Breast epithelium (tissue), 4 donors: ENCODE measurements around the gene PLD5. TPM values are rescaled to one million over a fixed set of nuclear protein-coding genes. Genes with fewer than 3 reads are reported as not detected.
"Not testable (repeated sequence)": the region's sequence is repeated elsewhere in the genome, so short reads cannot be mapped to it uniquely, and the experiment has no call there.

Source experiments
- DNase-seq, 2 donors: peaks; one replicate each; pipeline ENCODE4 v3.0.0-alpha.2; 2019; ENCODE audit warnings: low spot score in 2 of 2
- H3K27ac ChIP-seq, 2 donors: fragments of 200-600 bp; sonication (generic) in 1 of 2; one replicate each; pipeline ENCODE4 v1.5.1; 2016 to 2019; ENCODE audit warnings: mild to moderate bottlenecking in 1 of 2
- H3K27me3 ChIP-seq, 2 donors: fragments of 200-600 bp; sonication (generic) in 1 of 2; one replicate each; pipeline versions ENCODE4 v1.5.1 to v1.6.0; 2017 to 2019; ENCODE audit warnings: control low read depth in 1 of 2, mild to moderate bottlenecking in 1 of 2
- H3K36me3 ChIP-seq: fragments of 200-600 bp; one replicate; pipeline ENCODE4 v1.5.1; 2019
- H3K4me1 ChIP-seq, 2 donors: fragments of 200-600 bp; sonication (generic); one replicate each; pipeline ENCODE4 v1.5.1; 2016 to 2019; ENCODE audit warnings: control low read depth in 1 of 2
- H3K4me3 ChIP-seq, 3 donors: fragments of 200-600 bp; sonication (generic); 1 replicate in 2 of 3; 2 replicates in 1 of 3; pipeline ENCODE4 v1.5.1; 2016 to 2019; ENCODE audit warnings: mild to moderate bottlenecking in 3 of 3, moderate library complexity in 2 of 3
- H3K9me3 ChIP-seq, 2 donors: fragments of 200-600 bp; sonication (generic) in 1 of 2; one replicate each; pipeline ENCODE4 v1.5.1; 2016 to 2019; ENCODE audit warnings: control low read depth in 1 of 2
- CTCF ChIP-seq, 3 donors: fragments of 450-650 bp; IDR thresholded peaks; one replicate each; pipeline ENCODE4 v1.5.1; 2016 to 2017; ENCODE audit warnings: antibody characterized with exemption in 3 of 3, mild to moderate bottlenecking in 3 of 3, moderate library complexity in 3 of 3
- POLR2A ChIP-seq: fragments of 450-650 bp; IDR thresholded peaks from one replicate; pipeline ENCODE4 v1.6.1; 2016; ENCODE audit warnings: antibody characterized with exemption, mild to moderate bottlenecking, moderate library complexity
- POLR2AphosphoS5 ChIP-seq, 3 donors: sonication (generic); formaldehyde crosslinking; IDR thresholded peaks; one replicate each; pipeline ENCODE4 v1.6.1; 2017; ENCODE audit warnings: antibody characterized with exemption in 3 of 3
- intact Hi-C: fragments of 100-400 bp; cut with DNase I; formaldehyde crosslinking; loops from one replicate; pipeline ENCODE4 v1.15.1; 2023; ENCODE audit warnings: low total_unique reads
- total RNA-seq, 3 donors: library from RNA; depleted of rRNA; stranded (reverse); fragments of >200 nt; gene quantifications; one replicate each; pipeline ENCODE4 v1.1.0, GENCODE V29; 2016

The PLD5 gene
- total RNA-seq, 3 donors from 2014 or later, result 0.32 to 0.98 (median 0.44) TPM

GRCh38 chr1:242187171-242187570 is 337.3 kb downstream of the PLD5 start:
- H3K27me3 ChIP-seq, result no peaks in the 10 kb centered on the region
- H3K4me1 ChIP-seq, result no peaks in the 10 kb centered on the region
- no peaks in the 10 kb centered on the region for H3K36me3 ChIP-seq
- no peak overlapping the region for H3K27ac ChIP-seq
- TF ChIP-seq POLR2AphosphoS5 (IDR thresholded peaks at IDR 0.05) (no peak), CTCF (IDR thresholded peaks at IDR 0.05) (no peak), POLR2A (no peak)
- H3K9me3 ChIP-seq, result no peaks in the 10 kb centered on the region
- DNase-seq, result no peak
- H3K4me3 ChIP-seq, result no peak overlapping the region
- intact Hi-C loops, result no loop called here

- no peaks in the 10 kb centered on the region for H3K4me1 ChIP-seq
- TF ChIP-seq POLR2A (no peak), POLR2AphosphoS5 (IDR thresholded peaks at IDR 0.05) (no peak), CTCF (IDR thresholded peaks at IDR 0.05) (no peak)
- H3K36me3 ChIP-seq, result no peaks in the 10 kb centered on the region
- H3K4me3 ChIP-seq, result no peak overlapping the region
- no peaks in the 10 kb centered on the region for H3K27me3 ChIP-seq
- H3K27ac ChIP-seq, result no peak overlapping the region
- H3K9me3 ChIP-seq, result no peaks in the 10 kb centered on the region
- intact Hi-C loops, result no loop called here
- DNase-seq, result no peak
Observed at GRCh38 chr1:242185731-242186130, 338.8 kb downstream of the PLD5 start.

- Histone ChIP-seq H3K9me3 (no peaks in the 10 kb centered on the region), H3K4me1 (no peaks in the 10 kb centered on the region), H3K4me3 (no peak overlapping the region), H3K36me3 (no peaks in the 10 kb centered on the region), H3K27me3 (no peaks in the 10 kb centered on the region), H3K27ac (no peak overlapping the region)
- intact Hi-C loops, result no loop called here
- DNase-seq, result no peak
- no peak for TF ChIP-seq CTCF (IDR thresholded peaks at IDR 0.05)
- TF ChIP-seq POLR2A, result no peak
- TF ChIP-seq POLR2AphosphoS5 (IDR thresholded peaks at IDR 0.05), result no peak
Observed at GRCh38 chr1:242184955-242185354, 339.5 kb downstream of the PLD5 start.

GRCh38 chr1:242179767-242180166 is 344.7 kb downstream of the PLD5 start:
- intact Hi-C loops, H3K27ac ChIP-seq, H3K27me3 ChIP-seq, H3K9me3 ChIP-seq, H3K4me1 ChIP-seq, H3K36me3 ChIP-seq, H3K4me3 ChIP-seq, DNase-seq: not testable (repeated sequence)

GRCh38 chr1:242178924-242179708 is 345.4 kb downstream of the PLD5 start:
- H3K9me3 ChIP-seq, result peaks cover 0 to 8% of the 10 kb centered on the region in 2 donors
- H3K4me1 ChIP-seq, result no peaks in the 10 kb centered on the region
- H3K27me3 ChIP-seq, result no peaks in the 10 kb centered on the region
- TF ChIP-seq CTCF (IDR thresholded peaks at IDR 0.05), result no peak
- no peak for TF ChIP-seq POLR2A
- TF ChIP-seq POLR2AphosphoS5 (IDR thresholded peaks at IDR 0.05), result no peak
- H3K36me3 ChIP-seq, result no peaks in the 10 kb centered on the region
- intact Hi-C loops, result no loop called here
- H3K27ac ChIP-seq, result no peak overlapping the region
- DNase-seq, result no peak
- H3K4me3 ChIP-seq, result no peak overlapping the region
